NK-92 treated with Interleukin-12 subunit alpha and Interleukin-12 subunit beta, amount 100 ng/mL, for 24 hours (cell line): ENCODE data around the gene CPLANE1.

Source experiments
- DNase-seq: peaks from one replicate; lab custom pipeline; 2025; lab: John Stamatoyannopoulos, UW

Gene CPLANE1

GRCh38 chr5:37064442-37064841 is 184.7 kb downstream of the CPLANE1 start:
- DNase-seq, result no peak

- DNase-seq, result no peak
Measured at GRCh38 chr5:37063739-37064138, 185.4 kb downstream of the CPLANE1 start.

DNA sequence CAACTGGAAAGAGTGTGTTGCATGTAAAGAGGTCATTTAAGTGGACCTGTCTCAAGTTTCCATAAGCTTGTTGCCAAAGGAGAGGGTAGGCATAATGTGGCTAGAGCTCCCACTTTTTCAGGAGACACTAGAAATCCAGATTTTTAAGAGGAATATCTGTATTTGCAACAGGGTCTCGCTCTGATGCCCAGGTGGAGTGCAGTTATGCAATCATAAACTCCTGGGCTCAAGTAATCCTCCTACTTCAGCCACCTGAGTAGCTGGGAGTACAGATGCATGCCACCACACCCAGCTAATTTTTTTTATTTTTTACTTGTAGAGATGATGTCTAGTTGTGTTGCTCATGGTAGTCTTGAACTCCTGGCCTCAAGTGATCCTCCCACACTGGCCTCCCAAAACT is 189.1 kb downstream of the CPLANE1 start:
- DNase-seq, result no peak

DNA sequence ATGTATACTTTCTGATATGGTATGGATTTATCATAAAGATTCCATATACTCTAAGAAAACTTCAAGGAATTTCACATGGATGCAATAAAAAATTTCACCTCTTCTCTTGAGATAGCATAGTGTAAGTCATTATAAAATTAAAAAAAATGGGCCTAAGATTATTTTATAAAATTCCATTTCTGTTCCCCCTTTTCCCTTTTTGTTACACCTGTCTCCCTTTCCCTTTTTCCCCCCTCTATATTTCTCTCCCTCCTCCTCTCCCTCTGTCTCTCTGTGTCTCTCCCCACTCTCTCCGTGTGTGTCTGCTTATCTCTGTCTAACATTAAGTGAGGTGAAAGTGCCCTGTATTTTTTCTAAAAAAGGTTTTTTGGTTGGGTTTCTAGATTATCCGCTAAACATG is 192.4 kb downstream of the CPLANE1 start:
- DNase-seq, result no peak
